ENCODE data around the gene PDE11A. TPM values are rescaled to one million over a fixed set of nuclear protein-coding genes. Genes with fewer than 3 reads are reported as not detected.
A peak's percentile ranks its signal among the peaks of the same experiment; 100 is the strongest.

PDE11A gene
- total and polyA plus RNA-seq, 2 donors from 2014 or later = 0.58 to 0.82 TPM

DNA sequence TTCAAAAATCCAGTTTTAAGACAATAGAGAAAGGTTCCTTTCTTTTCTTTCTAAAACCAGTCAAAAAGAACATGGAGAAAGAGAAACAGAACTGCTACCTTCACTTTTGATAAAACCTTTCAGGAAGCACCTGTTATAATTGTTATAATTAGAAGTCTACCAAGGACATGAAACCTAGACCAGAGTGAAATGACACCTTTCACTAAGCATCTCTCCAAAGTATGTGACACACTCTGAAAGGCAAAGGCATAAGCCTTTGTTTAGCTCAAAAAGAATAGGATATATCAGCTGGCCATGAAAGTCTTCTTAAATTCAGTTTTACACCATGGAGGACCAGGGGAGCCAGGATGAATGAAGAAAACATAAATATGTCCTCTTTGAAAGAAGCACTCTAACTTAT lies 20.9 kb upstream of the PDE11A start:
- FAIRE-seq = no peak
- Histone ChIP-seq H3K9ac (ENCODE audit: low read length in 3 of 3) (no peak overlapping the region), H3K27me3 (ENCODE audit: control insufficient read depth, insufficient read depth, low read length) (no peaks in the 10 kb centered on the region), H3K27ac (ENCODE audit: low read depth in 2 of 2, low read length in 2 of 2) (no peak overlapping the region), H3K4me3 (ENCODE audit: low read length in 3 of 3) (no peak overlapping the region), H3K9me3 (ENCODE audit: control insufficient read depth in 2 of 3, insufficient read depth in 1 of 3, low read length in 3 of 3) (no peaks in the 10 kb centered on the region), H3K36me3 (ENCODE audit: control insufficient read depth in 2 of 3, insufficient read depth in 3 of 3, low read length in 3 of 3) (no peaks in the 10 kb centered on the region), H3K4me1 (ENCODE audit: control insufficient read depth in 2 of 3, insufficient read depth in 2 of 3, low read depth in 1 of 3, low read length in 3 of 3) (no peaks in the 10 kb centered on the region)
- intact Hi-C loops (cut with DNase I) = no loop called here
- TF ChIP-seq CTCF (IDR thresholded peaks at IDR 0.05; ENCODE audit: borderline replicate concordance, extremely low read depth, insufficient read depth) = no peak
- DNase-seq = no peak

GRCh38 chr2:178088774-178089270 lies 16.2 kb upstream of the PDE11A start:
- FAIRE-seq = no peak
- no peak overlapping the region for H3K27ac ChIP-seq (ENCODE audit: low read depth in 2 of 2, low read length in 2 of 2)
- intact Hi-C loops (cut with DNase I) = no loop called here

GRCh38 chr2:178084273-178084672 lies 11.7 kb upstream of the PDE11A start:
- Histone ChIP-seq H3K27me3 (ENCODE audit: control insufficient read depth, insufficient read depth, low read length) (no peaks in the 10 kb centered on the region), H3K4me1 (ENCODE audit: control insufficient read depth in 2 of 3, insufficient read depth in 2 of 3, low read depth in 1 of 3, low read length in 3 of 3) (no peaks in the 10 kb centered on the region), H3K36me3 (ENCODE audit: control insufficient read depth in 2 of 3, insufficient read depth in 3 of 3, low read length in 3 of 3) (no peaks in the 10 kb centered on the region), H3K4me3 (ENCODE audit: low read length in 3 of 3) (no peak overlapping the region), H3K27ac (ENCODE audit: low read depth in 2 of 2, low read length in 2 of 2) (no peak overlapping the region), H3K9ac (ENCODE audit: low read length in 3 of 3) (no peak overlapping the region), H3K9me3 (ENCODE audit: control insufficient read depth in 2 of 3, insufficient read depth in 1 of 3, low read length in 3 of 3) (no peaks in the 10 kb centered on the region)
- FAIRE-seq = no peak
- DNase-seq = no peak
- TF ChIP-seq CTCF (IDR thresholded peaks at IDR 0.05; ENCODE audit: borderline replicate concordance, extremely low read depth, insufficient read depth) = no peak
- intact Hi-C loops (cut with DNase I) = no loop called here

More at GRCh38 chr2:178088774-178089270, 16.2 kb upstream of the PDE11A start:
- no peaks in the 10 kb centered on the region for H3K9me3 ChIP-seq (ENCODE audit: control insufficient read depth in 2 of 3, insufficient read depth in 1 of 3, low read length in 3 of 3)
- TF ChIP-seq CTCF (IDR thresholded peaks at IDR 0.05; ENCODE audit: borderline replicate concordance, extremely low read depth, insufficient read depth) = no peak
- H3K4me1 ChIP-seq (ENCODE audit: control insufficient read depth in 2 of 3, insufficient read depth in 2 of 3, low read depth in 1 of 3, low read length in 3 of 3) = no peaks in the 10 kb centered on the region
- H3K4me3 ChIP-seq (ENCODE audit: low read length in 3 of 3) = no peak overlapping the region
- no peaks in the 10 kb centered on the region for H3K36me3 ChIP-seq (ENCODE audit: control insufficient read depth in 2 of 3, insufficient read depth in 3 of 3, low read length in 3 of 3)
- no peak overlapping the region for H3K9ac ChIP-seq (ENCODE audit: low read length in 3 of 3)
- peak in 2 of 5 donors; percentile 26 to 28 for DNase-seq
- H3K27me3 ChIP-seq (ENCODE audit: control insufficient read depth, insufficient read depth, low read length) = no peaks in the 10 kb centered on the region

All from kidney (tissue), 14 donors.